Left lung (tissue), 10 donors: ENCODE data around the gene ITK. TPM values are rescaled to one million over a fixed set of nuclear protein-coding genes. Genes with fewer than 3 reads are reported as not detected.
"Not testable (repeated sequence)": the region's sequence is repeated elsewhere in the genome, so short reads cannot be mapped to it uniquely, and the experiment has no call there.

Source experiments
- ATAC-seq: fragments of 200-7000 bp; cut with Tn5 transposase; one replicate; pipeline ENCODE4 v1.9.1; 2020; ENCODE audit warnings: moderate library complexity
- DNase-seq, 4 donors: peaks; one replicate each; pipeline ENCODE4 v3.0.0-alpha.2; 2013 to 2020
- H3K27ac ChIP-seq, 2 donors: fragments of 200-600 bp; sonication (generic) in 1 of 2; one replicate each; pipeline versions ENCODE4 v1.5.0 to v1.8.0; 2020 to 2021
- H3K27me3 ChIP-seq, 2 donors: fragments of 200-600 bp; sonication (generic) in 1 of 2; one replicate each; pipeline versions ENCODE4 v1.5.0 to v1.8.0; 2020 to 2021
- H3K36me3 ChIP-seq, 2 donors: fragments of 200-600 bp; sonication (generic) in 1 of 2; one replicate each; pipeline versions ENCODE4 v1.5.0 to v1.8.0; 2020 to 2021
- H3K4me1 ChIP-seq, 2 donors: fragments of 200-600 bp; one replicate each; pipeline ENCODE4 v1.8.0; 2021
- H3K4me3 ChIP-seq, 2 donors: fragments of 200-600 bp; sonication (generic) in 1 of 2; one replicate each; pipeline versions ENCODE4 v1.5.0 to v1.8.0; 2020 to 2021; ENCODE audit warnings: mild to moderate bottlenecking in 1 of 2
- H3K9me3 ChIP-seq, 2 donors: fragments of 200-600 bp; sonication (generic) in 1 of 2; one replicate each; pipeline versions ENCODE4 v1.5.0 to v1.8.0; 2020 to 2021
- intact Hi-C, 2 donors: fragments of 100-400 bp; cut with DNase I; formaldehyde crosslinking; loops; one replicate each; pipeline versions ENCODE4 v1.11.2 to v1.14.2; 2022
- polyA plus RNA-seq, 6 donors: library from polyadenylated mRNA; unstranded; fragments of 120-200 nt; gene quantifications; one replicate each; pipeline ENCODE4 v1.2.1, GENCODE V29; 2013; ENCODE audit not compliant: insufficient read length in 6 of 6
- total RNA-seq, 2 donors: library from RNA; stranded (reverse); fragmentation: NEBNext Ultra II Directional; extraction: Animal tissue kit (Norgen Biotek cat#: 25700); gene quantifications; one replicate each; pipeline ENCODE4 v1.2.1, GENCODE V29; 2021
- TF ChIP-seq, protein P1 (sequence below), 2 donors: fragments of 200-600 bp; sonication (generic) in 1 of 2; IDR thresholded peaks; one replicate each; pipeline versions ENCODE4 v1.5.0 to v1.8.0; 2021; ENCODE audit warnings: antibody characterized with exemption in 2 of 2
- donor health status: DM: no; HTN: yes; CAD: no.
- donor health status: DM: no; HTN: no; CAD: no.

The ITK gene
- total and polyA plus RNA-seq, 8 donors = 0.49 to 8.1 (median 1.1) TPM

DNA sequence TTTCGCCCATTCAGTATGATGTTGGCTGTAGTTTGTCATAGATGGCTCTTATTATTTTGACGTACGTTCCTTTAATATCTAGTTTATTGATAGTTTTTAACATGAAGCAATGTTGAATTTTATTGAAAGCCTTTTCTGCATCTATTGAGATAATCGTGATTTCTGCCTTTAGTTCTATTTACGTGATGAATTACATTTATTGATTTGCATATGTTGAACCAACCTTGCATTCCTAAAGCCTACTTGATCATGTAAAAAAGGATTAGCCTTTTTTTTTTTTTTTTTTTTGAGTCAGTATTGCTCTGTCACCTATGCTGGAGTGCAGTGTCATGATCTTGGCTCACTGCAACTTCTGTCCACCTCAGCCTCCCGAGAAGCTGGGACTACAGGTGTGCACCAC, 25.1 kb downstream of the ITK start:
- H3K36me3 ChIP-seq = no peaks in the 10 kb centered on the region
- TF ChIP-seq, protein P1, sequence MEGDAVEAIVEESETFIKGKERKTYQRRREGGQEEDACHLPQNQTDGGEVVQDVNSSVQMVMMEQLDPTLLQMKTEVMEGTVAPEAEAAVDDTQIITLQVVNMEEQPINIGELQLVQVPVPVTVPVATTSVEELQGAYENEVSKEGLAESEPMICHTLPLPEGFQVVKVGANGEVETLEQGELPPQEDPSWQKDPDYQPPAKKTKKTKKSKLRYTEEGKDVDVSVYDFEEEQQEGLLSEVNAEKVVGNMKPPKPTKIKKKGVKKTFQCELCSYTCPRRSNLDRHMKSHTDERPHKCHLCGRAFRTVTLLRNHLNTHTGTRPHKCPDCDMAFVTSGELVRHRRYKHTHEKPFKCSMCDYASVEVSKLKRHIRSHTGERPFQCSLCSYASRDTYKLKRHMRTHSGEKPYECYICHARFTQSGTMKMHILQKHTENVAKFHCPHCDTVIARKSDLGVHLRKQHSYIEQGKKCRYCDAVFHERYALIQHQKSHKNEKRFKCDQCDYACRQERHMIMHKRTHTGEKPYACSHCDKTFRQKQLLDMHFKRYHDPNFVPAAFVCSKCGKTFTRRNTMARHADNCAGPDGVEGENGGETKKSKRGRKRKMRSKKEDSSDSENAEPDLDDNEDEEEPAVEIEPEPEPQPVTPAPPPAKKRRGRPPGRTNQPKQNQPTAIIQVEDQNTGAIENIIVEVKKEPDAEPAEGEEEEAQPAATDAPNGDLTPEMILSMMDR (IDR thresholded peaks at IDR 0.05) = no peak
- no peak for ATAC-seq
- H3K4me3 ChIP-seq = no peak overlapping the region
- H3K27ac ChIP-seq = no peak overlapping the region
- H3K4me1 ChIP-seq = no peaks in the 10 kb centered on the region
- H3K27me3 ChIP-seq = no peaks in the 10 kb centered on the region
- intact Hi-C loops = no loop called here
- DNase-seq = no peak
- H3K9me3 ChIP-seq = no peaks in the 10 kb centered on the region

DNA sequence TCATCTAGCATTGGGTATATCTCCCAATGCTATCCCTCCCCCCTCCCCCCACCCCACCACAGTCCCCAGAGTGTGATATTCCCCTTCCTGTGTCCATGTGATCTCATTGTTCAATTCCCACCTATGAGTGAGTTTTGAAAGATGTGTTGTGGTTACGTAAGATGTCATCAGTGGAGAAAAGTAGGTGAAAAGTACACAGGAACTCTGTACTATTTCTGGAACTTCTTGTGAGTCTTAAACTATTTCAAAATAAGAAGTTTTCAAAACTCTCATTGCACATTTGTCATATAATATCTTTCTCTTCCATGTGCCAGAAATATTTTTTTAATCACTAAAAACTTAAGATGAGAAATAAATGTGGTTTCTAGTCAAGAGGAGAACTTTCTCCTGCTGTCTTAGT, 30.0 kb downstream of the ITK start:
- DNase-seq, H3K4me1 ChIP-seq, H3K27me3 ChIP-seq, H3K27ac ChIP-seq, H3K4me3 ChIP-seq, intact Hi-C loops, H3K9me3 ChIP-seq, H3K36me3 ChIP-seq: not testable (repeated sequence)
- peak; percentile 29 for ATAC-seq

DNA sequence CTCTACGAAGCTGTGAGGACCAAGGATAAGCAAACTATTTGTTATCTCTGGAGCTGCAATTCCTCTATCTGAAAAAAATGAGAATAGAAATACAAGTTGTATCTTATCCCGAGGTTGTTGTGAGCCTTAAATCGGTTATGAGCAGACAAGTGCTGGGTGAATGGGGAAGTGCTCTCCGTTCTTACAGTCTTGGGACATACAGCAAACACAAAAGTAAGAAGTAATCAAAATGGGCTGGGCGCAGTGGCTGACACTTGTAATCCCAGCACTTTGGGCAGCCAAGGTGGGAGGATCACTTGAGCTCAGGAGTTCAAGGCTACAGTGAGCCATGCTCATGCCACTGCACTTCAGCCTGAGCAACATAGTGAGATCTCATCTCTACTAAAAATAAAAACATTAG, 31.7 kb downstream of the ITK start:
- Histone ChIP-seq H3K27ac (no peak overlapping the region), H3K36me3 (no peaks in the 10 kb centered on the region), H3K27me3 (no peaks in the 10 kb centered on the region), H3K9me3 (no peaks in the 10 kb centered on the region), H3K4me3 (no peak overlapping the region), H3K4me1 (no peaks in the 10 kb centered on the region)
- ATAC-seq (no peak), DNase-seq (no peak)
- TF ChIP-seq, protein P1 (IDR thresholded peaks at IDR 0.05) = no peak
- intact Hi-C loops = no loop called here

DNA sequence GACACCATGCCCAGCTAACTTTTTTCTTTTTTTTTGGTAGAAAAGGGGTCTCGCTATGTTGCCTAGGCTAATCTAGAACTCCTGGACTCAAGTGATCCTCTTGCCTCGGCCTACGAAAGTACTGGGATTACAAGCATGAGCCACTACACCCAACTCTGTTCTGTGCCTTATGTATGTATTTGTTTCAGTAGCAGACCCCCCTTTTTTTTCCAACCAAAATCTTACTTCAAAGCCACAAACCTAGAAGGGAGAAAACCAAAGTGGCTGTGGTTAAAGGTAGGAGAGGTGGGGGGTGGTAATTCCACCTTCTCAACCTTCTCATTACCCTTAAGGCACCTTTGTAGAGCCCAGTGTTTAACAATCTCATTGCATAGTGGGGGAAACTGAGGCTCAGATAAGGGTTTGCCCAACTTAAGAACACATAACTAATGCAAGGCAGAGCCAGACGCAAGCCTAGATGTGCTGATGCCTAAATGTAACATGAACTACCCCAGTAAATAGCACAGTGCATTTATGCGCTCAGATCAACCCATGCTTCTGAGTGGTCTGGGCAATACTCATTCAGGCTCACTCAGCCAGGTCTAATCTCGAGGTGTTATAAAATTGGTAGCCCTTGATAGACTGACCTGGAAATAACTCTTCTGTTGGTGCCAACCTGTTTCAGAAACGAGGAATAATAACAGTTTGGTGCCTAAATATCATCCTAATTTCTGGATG, 33.0 kb downstream of the ITK start:
- DNase-seq = no peak
- TF ChIP-seq, protein P1 (IDR thresholded peaks at IDR 0.05) = no peak
- Histone ChIP-seq H3K4me1 (no peaks in the 10 kb centered on the region), H3K27me3 (no peaks in the 10 kb centered on the region), H3K36me3 (no peaks in the 10 kb centered on the region), H3K9me3 (no peaks in the 10 kb centered on the region), H3K27ac (no peak overlapping the region), H3K4me3 (no peak overlapping the region)
- ATAC-seq = no peak
- intact Hi-C loops = no loop called here

DNA sequence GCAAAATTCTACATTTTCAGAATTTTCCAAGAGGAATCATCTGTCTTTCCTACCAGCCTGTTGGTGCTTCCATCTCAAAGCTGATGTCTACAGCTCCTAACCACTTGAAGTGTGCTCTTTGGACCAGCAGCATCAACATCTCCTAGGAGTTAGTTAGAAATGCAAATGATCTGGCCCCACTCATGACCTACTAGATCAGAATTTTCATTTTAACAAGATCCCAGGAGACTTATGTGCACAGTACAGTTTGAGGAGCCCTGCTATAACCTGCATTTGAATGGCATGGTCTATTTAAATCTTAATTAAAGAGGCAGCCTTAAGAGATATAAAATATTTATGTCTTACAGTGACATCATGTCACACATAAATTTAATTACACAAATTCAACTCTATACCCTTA, 33.8 kb downstream of the ITK start:
- ATAC-seq (no peak), DNase-seq (no peak)
- H3K27ac ChIP-seq = no peak overlapping the region
- intact Hi-C loops = no loop called here
- no peaks in the 10 kb centered on the region for H3K9me3 ChIP-seq
- TF ChIP-seq, protein P1 (IDR thresholded peaks at IDR 0.05) = no peak
- H3K27me3 ChIP-seq = no peaks in the 10 kb centered on the region
- H3K4me1 ChIP-seq = no peaks in the 10 kb centered on the region
- H3K36me3 ChIP-seq = no peaks in the 10 kb centered on the region
- H3K4me3 ChIP-seq = no peak overlapping the region
